K562 (cell line): ENCODE measurements around the gene ABCA3. TPM values are rescaled to one million over a fixed set of nuclear protein-coding genes. Genes with fewer than 3 reads are reported as not detected.
A peak's percentile ranks its signal among the peaks of the same experiment; 100 is the strongest.

Experiments
- CREBBP ChIP-seq: IDR thresholded peaks from one replicate; pipeline ENCODE4 v1.6.1; 2012; ENCODE audit warnings: low read depth, mild to moderate bottlenecking, control low read depth, inconsistent platforms, low read length
- DLX4 ChIP-seq: fragments of 250-450 bp; sonication (Bioruptor Pico); IDR thresholded peaks from 2 replicates; pipeline ENCODE4 v1.6.1; 2021; ENCODE audit warnings: mild to moderate bottlenecking
- ETV1 ChIP-seq: fragments of 450-650 bp; conservative IDR thresholded peaks from 2 replicates; pipeline ENCODE4 v1.6.1; 2016; ENCODE audit warnings: missing genetic modification characterization, control low read depth, low read depth, missing compliant biosample characterization
- FOXK1 ChIP-seq: sonication (generic); formaldehyde crosslinking; IDR thresholded peaks from 2 replicates; pipeline ENCODE4 v1.8.0; 2022; ENCODE audit warnings: missing genetic modification reagents, mild to moderate bottlenecking, borderline replicate concordance
- KLF6 ChIP-seq: fragments of 250-450 bp; sonication (Bioruptor Pico); IDR thresholded peaks from 2 replicates; pipeline ENCODE4 v1.4.0; 2020; ENCODE audit warnings: mild to moderate bottlenecking, moderate library complexity, borderline replicate concordance
- POLR2B ChIP-seq: fragments of 450-650 bp; IDR thresholded peaks from 2 replicates; pipeline ENCODE4 v1.6.1; 2018; ENCODE audit warnings: low read depth; ENCODE audit not compliant: partially characterized antibody
- POLR3A ChIP-seq: IDR thresholded peaks from 2 replicates; pipeline ENCODE4 v1.6.1; 2011; ENCODE audit warnings: borderline replicate concordance, mild to moderate bottlenecking, moderate library complexity; ENCODE audit not compliant: insufficient read length, insufficient read depth; ENCODE audit errors: extremely low read depth
- RBBP5 ChIP-seq: fragments of 200-600 bp; sonication (generic); IDR thresholded peaks from 2 replicates; pipeline ENCODE4 v1.6.1; 2012; ENCODE audit warnings: borderline replicate concordance, mild to moderate bottlenecking, low read length, control low read depth, inconsistent platforms; ENCODE audit not compliant: insufficient read depth, poor library complexity, severe bottlenecking
- RBFOX2 ChIP-seq: fragments of 200-400 bp; formaldehyde crosslinking; IDR thresholded peaks from 2 replicates; pipeline ENCODE4 v1.6.1; 2017; ENCODE audit warnings: low read depth, mild to moderate bottlenecking, low read length, moderate library complexity
- RBM25 ChIP-seq: fragments of 200-400 bp; formaldehyde crosslinking; IDR thresholded peaks from 2 replicates; pipeline ENCODE4 v1.6.1; 2018; ENCODE audit warnings: low read length, low read depth, moderate library complexity; ENCODE audit not compliant: severe bottlenecking
- SP2 ChIP-seq: IDR thresholded peaks from 2 replicates; pipeline ENCODE4 v1.6.1; 2011; ENCODE audit warnings: mild to moderate bottlenecking, low read depth, low read length, moderate library complexity; ENCODE audit not compliant: poor library complexity, severe bottlenecking; ENCODE audit errors: extremely low read depth
- SPI1 ChIP-seq: IDR thresholded peaks from 2 replicates; pipeline ENCODE4 v1.6.1; 2011; ENCODE audit warnings: low read depth, low read length, control low read depth, borderline replicate concordance
- SRF ChIP-seq, 2 experiments: fragments of 250-450, 450-650 bp in 1 of 2; sonication (Bioruptor Pico) in 1 of 2; sonication (generic) in 1 of 2; formaldehyde crosslinking; IDR thresholded peaks; 2 replicates each; pipeline versions ENCODE4 v1.5.0 to v1.5.1; 2020 to 2022; ENCODE audit warnings: mild to moderate bottlenecking in 1 of 2, missing genetic modification reagents in 1 of 2
- TCF7L2 ChIP-seq: fragments of 150-350 bp; IDR thresholded peaks from 2 replicates; pipeline ENCODE4 v1.6.1; 2016; ENCODE audit warnings: low read depth, mild to moderate bottlenecking, low read length, moderate library complexity
- USF2 ChIP-seq: sonication (generic); formaldehyde crosslinking; IDR thresholded peaks from 2 replicates; pipeline ENCODE4 v1.5.0; 2020; ENCODE audit warnings: missing genetic modification reagents
- ZKSCAN8 ChIP-seq: fragments of 200-800 bp; sonication (Bioruptor generic); IDR thresholded peaks from 2 replicates; pipeline ENCODE4 v1.6.1; 2016; ENCODE audit warnings: missing genetic modification characterization, missing compliant biosample characterization
- ZNF184 ChIP-seq: sonication (generic); formaldehyde crosslinking; IDR thresholded peaks from 2 replicates; pipeline ENCODE4 v1.5.0; 2020; ENCODE audit warnings: missing genetic modification reagents
- ZNF347 ChIP-seq: fragments of 450-650 bp; formaldehyde crosslinking; IDR thresholded peaks from 2 replicates; pipeline ENCODE4 v1.4.0; 2020; ENCODE audit warnings: low read depth, mild to moderate bottlenecking, moderate library complexity
- ZNF592 ChIP-seq: fragments of 450-650 bp; IDR thresholded peaks from 2 replicates; pipeline ENCODE4 v1.6.1; 2017; ENCODE audit warnings: antibody characterized with exemption, mild to moderate bottlenecking
- ZNF830 ChIP-seq: fragments of 250-450 bp; sonication (Bioruptor Pico); IDR thresholded peaks from 2 replicates; pipeline ENCODE4 v1.5.0; 2021; ENCODE audit warnings: mild to moderate bottlenecking
- polyA plus RNA-seq, 8 experiments: library from polyadenylated mRNA; depleted of rRNA in 4 of 8; stranded (reverse) in 5 of 8; unstranded in 3 of 8; fragments of >200 nt; fragmentation: Nextera tagmentation in 2 of 8; fragmentation: Illumina TruSeq in 1 of 8; extraction: Ambion mirVana in 2 of 8; extraction: Trizol in 1 of 8; gene quantifications; 2 replicates each; pipeline versions ENCODE4 v1.2.1 to v1.2.3, GENCODE V29; 2011 to 2014; ENCODE audit warnings: inconsistent platforms in 1 of 8, missing spikeins in 1 of 8
- total RNA-seq, 7 experiments: library from RNA; depleted of rRNA in 6 of 7; stranded (reverse); fragments of >200 nt in 6 of 7; fragmentation: Illumina TruSeq in 2 of 7; extraction: Trizol in 2 of 7; gene quantifications; 2 replicates each; pipeline versions ENCODE4 v1.2.1 to v1.2.3, GENCODE V29; 2011 to 2021; ENCODE audit warnings: low replicate concordance in 1 of 7

The ABCA3 gene
- total and polyA plus RNA-seq, 9 of the 15 experiments (the other 6 are each of a cell fraction or from before 2014, with no cell fraction given): 0.66 to 23.7 (median 6.9) TPM

- TF ChIP-seq ZNF830 (CRISPR knock-in tag): no peak
- no peak for TF ChIP-seq ZKSCAN8 (CRISPR knock-in tag)
- no peak for TF ChIP-seq USF2 (CRISPR knock-in tag)
- TF ChIP-seq RBM25: no peak
- no peak for TF ChIP-seq TCF7L2
- no peak for TF ChIP-seq POLR2B
- no peak for TF ChIP-seq CREBBP
- no peak for TF ChIP-seq SPI1
- TF ChIP-seq DLX4 (CRISPR knock-in tag): no peak
- no peak for TF ChIP-seq POLR3A
- no peak for TF ChIP-seq ZNF184 (CRISPR knock-in tag)
- TF ChIP-seq FOXK1 (CRISPR knock-in tag): no peak
- peak; percentile 95 for TF ChIP-seq ZNF592
- TF ChIP-seq RBFOX2: peak; percentile 79
- TF ChIP-seq RBBP5: peak; percentile 82
- TF ChIP-seq KLF6: no peak
- TF ChIP-seq SP2: no peak
- no peak for TF ChIP-seq ZNF347 (CRISPR knock-in tag)
- no peak for TF ChIP-seq ETV1 (tag)
- TF ChIP-seq SRF (CRISPR knock-in tag; IDR thresholded peaks at IDR 0.05): no peak
These were observed 725 bp downstream of the ABCA3 start (continued) for GRCh38 chr16:2339521-2340484.
